GM12892 (cell line): ENCODE measurements around the gene IFI44L.

ENCODE experiments used
- POLR2A ChIP-seq: IDR thresholded peaks from 2 replicates; pipeline ENCODE4 v1.6.1; 2011; ENCODE audit warnings: low read depth, low read length, control low read depth
- POLR2AphosphoS5 ChIP-seq: IDR thresholded peaks from 2 replicates; pipeline ENCODE4 v1.6.1; 2011; ENCODE audit warnings: low read depth, low read length, control low read depth

- TF ChIP-seq POLR2A (no peak), POLR2AphosphoS5 (no peak)
Measured at GRCh38 chr1:78587211-78587610, 33.0 kb upstream of the IFI44L start.
